GM18909 (cell line): Measurements from ENCODE around the gene FAS.
"Not testable (repeated sequence)": the region's sequence is repeated elsewhere in the genome, so short reads cannot be mapped to it uniquely, and the experiment has no call there.

ENCODE experiments used
- ATAC-seq: cut with Tn5 transposase; IDR thresholded peaks from one replicate; pipeline ENCODE4 v1.9.1; 2021; ENCODE audit warnings: mild to moderate bottlenecking; ENCODE audit not compliant: unreplicated experiment, poor library complexity

FAS gene

DNA sequence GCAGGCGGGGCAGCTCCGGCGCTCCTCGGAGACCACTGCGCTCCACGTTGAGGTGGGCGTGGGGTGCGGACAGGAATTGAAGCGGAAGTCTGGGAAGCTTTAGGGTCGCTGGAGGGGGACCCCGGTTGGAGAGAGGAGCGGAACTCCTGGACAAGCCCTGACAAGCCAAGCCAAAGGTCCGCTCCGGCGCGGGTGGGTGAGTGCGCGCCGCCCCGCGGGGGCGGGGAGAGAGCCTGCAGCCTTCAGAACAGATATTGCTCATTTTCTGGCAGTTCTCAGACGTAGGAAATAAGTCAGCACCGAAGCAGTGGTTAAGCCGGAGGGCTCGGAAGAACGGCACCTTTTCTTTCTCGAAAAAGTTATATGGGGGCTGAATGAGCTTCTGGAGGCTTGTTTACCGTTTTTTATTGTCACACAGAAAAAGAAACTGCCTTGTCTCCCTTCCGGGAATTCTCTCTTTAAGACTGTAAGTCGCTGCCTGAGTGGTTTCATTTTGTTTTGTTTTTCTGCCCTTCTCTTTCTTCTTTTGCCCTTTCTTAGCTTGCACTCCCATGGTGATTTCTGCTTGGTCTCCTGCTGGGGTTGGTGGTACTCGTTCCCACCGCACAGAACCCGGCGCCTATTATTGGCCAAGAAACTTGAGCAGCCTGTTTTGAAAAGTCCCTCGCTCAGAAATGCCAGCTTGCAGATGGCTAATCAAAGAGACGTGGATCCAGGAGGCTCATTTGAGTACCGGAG lies 732 bp downstream of the FAS start:
- ATAC-seq: peak; percentile 31

DNA sequence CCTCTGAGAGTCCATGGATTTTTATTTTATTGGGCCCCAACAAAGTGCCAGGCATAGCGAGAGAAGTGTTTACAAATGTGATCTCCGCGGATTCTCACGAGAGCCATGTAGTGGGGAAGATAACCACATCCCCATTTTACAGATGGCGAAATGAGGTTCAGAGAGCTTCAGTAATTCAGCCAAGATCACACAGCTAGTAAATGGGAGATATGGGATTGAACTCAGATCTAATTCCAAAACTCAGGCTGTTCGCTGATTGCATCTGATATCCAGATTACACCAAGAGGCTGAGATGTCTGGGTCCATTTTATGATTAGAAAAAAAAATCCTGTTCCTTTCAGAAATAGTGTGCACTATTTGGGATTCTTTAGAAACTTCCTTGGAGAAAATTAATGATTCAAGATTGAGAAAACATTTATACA lies 1.3 kb downstream of the FAS start:
- ATAC-seq: no peak

DNA sequence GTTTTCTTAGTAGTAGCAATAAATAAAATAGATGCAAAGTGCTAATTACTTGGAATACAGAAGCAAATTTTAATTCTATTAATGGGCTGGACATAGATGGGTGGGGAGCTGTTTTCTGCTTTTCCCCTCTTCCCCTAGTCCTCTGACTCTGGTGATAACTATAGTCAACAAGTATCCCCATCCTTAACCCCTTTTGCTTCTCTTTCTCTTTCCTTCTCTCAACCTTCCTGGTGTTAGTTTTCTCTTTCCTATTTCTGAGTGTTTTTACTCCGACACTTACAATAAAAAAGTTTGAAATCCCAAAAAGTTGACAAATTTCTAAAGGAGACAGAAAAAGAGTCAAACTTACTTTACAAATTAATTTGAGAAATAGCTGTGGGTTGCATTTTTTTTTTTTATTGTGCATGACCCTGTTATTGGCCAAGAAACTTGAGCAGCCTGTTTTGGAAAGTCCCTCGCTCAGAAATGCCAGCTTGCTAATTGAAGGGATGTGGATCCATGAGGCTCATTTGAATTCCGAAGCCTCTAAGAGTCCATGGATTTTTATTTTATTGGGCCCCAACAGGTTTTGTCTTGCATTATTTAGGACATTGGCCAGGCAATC lies 2.4 kb downstream of the FAS start:
- no peak for ATAC-seq

DNA sequence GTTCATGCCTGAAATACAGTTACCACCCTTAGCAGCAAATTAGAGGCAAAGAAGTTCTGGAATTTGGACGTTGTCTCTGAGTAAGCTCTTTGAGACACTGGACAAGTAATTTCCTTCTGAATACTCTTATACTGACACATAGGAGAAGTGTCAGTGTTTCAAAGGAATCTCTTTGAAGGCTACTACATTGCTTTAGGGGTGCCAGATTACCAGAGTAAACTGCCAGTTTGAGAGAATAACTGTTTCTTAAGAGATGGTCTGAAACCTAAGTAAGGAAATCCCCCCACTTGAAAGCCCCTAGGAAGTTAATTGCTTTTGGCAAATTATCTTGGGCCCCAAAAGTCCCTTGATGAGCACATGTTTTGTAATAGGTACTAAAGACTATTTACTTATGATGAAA lies 3.4 kb downstream of the FAS start:
- ATAC-seq: no peak

DNA sequence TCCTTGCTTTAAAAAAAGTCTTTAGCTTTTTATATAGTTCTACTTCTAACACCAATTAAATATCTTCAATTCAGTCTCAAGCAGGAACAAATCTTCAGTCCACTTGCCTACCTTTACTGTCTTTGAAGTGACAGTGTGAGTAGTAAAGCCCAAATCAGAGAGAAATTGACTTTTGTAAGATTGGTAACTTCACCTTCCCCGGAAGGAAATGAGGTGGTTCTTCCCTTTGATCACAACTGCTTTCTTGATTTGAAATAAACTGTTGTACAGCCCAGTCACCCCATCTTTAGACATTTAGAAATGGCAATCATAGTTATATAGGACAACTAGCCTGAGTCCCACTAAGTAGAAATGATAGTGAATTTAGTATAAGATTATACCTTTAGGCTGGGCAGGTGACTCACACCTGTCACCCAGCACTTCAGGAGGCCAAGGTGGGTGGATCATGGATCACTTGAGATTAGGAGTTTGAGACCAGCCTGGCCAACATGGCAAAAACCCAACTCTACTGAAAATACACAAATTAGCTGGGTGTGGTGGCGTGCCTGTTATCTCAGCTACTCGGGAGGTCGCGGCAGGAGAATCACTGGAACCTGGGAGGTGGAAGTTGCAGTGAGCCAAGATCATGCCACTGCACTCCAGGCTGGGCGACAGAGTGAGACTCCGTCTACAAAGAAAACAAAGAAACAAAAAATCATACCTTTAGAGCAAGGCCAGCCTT lies 4.7 kb downstream of the FAS start:
- ATAC-seq: no peak

DNA sequence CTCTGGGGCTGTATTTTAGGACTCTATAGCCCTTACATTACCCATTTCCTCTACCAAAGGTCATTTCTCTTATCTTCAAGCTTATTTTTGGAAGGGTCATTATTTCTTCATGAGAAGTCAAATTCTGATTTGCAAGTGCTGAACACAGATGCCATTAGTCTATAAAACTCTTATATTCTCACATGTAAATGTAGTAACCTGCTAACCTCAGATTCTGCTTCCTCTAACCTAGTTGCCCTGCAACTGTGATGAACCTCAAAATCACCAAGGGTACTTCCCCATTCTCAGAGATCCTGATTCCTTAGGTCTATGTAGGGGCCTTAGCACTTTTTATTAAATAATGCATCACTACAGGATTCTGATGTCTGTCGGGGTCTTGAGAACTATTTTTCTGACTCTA lies 6.3 kb downstream of the FAS start:
- ATAC-seq: peak; percentile 51

DNA sequence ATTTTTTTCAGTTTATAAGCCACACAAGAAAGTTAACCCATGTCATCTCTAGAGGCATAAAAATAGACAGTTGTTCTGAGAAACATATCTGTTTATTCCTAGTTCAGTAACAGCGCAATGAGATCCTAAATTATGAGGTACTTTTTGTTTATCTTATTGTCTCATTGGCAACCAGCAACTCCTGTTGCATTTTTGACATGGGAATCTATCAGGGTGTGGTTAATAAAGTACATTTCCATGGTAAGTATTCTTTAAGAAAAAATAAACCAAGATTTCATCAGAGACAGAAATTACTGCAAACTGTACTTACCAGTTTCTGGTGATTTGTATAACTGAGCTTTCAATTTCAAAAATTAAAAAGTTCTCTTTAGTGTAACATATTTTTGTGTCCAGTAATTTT lies 9.0 kb downstream of the FAS start:
- ATAC-seq: no peak

DNA sequence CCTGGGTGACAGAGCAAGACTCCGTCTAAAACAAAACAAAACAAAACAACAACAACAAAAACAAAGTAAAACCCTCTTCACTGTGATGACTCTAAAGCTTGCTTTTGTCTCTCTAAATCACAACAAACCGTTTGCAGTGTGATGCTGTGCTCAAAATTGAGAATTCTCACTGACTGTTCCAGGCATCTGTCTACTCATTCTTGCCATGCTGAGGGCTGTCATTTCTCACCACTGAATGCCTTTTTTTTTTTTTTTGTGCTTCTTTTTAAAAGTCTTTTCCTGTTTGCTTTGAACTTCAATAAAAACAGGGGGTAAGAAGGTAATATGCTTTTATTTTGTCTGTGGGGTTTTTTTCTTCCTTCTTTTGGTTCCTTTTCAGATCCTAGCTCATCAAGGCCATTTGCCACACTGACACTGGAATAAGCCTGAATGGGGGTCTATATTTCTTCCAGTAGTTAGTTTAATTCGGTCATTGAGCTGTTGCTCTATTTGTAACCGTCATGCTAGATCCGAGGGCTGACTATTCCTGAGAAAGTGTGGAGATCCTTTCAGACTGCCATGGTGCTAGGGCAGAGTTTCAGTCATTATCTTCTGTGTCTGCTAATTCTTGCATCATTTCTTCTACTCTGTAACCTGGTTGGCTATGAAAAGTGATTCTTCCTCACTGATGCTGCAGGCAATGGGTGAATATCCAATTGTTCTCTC lies 10.6 kb downstream of the FAS start:
- no peak for ATAC-seq

DNA sequence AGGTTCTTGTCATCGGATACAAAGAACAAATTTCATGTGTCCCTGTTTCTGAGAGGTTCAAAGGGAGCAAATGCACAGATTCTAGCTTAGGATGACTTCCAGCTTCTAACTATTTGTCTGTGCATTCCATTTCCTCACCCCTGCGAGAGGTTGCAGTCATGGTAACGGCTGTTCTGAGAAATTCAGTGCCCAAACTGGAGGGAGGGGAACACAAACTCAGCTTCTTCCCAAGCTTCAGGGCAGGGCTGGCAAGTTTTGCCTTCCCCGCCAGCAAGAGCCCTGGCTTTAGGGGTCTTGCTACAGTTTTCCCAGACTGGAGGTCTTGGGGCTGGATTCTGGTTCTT lies 11.1 kb downstream of the FAS start:
- no peak for ATAC-seq

DNA sequence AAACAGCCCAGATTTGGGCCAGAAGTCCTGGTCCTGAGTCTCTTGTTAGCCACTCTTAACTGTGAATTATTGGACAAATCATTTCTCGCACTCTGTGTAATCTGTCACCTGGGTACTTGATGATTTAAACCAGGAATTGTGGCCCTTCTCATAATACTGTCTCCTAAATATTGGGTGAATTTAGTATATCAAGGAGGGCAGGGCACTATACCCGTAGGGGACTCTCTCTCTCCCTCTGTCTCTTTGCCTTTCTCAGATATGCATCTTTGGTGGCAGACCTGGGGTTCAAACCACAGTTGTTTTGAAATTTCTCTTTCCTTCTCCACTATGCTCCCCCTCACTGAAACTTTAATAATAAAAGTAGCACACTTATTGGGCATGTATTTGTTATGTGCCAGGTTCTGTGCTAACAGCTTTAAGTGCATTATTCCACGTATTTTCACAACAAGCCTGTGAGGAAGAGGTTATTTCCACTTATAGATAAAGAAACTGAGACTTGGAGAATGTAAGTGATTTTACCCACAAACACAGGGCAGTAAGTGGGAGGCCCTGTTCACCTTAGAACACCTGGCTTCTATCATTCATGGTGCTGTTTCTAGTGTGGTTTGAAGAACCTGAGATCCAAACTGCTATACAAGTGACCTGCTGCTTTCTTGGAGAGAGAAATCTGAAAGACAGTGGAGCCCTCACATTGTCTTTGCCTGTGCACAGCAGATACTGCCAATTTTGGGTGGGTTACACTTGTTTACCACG lies 11.8 kb downstream of the FAS start:
- ATAC-seq: peak; percentile 51

DNA sequence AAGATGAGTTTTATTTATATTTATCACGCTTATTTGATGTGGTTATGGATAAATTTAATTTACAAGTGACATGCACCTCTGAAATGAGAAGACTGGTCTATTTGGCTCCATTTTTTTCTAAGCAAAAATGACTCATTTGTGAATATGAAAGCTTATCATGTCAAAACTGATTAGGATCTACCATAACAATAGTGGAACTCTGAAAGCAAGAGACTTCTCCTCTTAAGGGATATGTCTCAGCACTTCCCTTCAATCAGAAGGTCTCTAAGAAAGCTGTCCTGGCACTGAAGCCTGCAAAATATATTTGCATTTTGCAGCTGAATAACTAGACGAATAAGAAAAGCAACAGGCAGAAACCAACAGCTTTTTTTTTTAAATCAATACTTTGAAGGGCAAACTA lies 12.7 kb downstream of the FAS start:
- no peak for ATAC-seq

DNA sequence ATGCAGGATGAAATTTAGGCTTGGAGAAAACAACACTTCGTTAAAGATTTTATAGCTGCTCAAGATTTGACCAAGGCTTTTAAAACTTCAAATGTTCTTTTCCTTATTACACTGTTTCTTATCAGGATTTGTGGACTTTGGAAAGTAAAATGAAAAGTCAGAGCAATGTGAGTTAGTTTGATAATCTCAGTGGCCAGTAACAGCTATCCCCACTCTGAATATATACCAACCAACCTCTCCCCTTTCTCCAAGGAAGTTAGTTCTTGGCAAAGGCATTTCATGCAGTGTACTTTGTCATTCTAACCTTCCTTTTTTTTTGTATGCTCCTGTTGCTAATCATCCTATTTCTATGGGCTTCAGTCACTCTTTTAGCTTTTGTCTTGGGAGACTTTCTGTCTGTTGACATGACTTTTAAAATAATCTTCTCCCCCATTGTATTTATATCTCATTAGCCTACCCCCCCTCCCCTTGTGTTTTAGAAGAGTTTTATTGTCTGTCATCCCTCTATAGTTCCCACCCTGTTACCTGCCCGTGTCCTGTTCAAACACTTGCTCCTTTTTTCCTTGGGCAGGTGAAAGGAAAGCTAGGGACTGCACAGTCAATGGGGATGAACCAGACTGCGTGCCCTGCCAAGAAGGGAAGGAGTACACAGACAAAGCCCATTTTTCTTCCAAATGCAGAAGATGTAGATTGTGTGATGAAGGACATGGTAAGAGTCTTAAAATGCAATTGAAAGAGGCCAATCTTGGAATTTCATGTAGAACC lies 16.7 kb downstream of the FAS start:
- ATAC-seq: no peak

DNA sequence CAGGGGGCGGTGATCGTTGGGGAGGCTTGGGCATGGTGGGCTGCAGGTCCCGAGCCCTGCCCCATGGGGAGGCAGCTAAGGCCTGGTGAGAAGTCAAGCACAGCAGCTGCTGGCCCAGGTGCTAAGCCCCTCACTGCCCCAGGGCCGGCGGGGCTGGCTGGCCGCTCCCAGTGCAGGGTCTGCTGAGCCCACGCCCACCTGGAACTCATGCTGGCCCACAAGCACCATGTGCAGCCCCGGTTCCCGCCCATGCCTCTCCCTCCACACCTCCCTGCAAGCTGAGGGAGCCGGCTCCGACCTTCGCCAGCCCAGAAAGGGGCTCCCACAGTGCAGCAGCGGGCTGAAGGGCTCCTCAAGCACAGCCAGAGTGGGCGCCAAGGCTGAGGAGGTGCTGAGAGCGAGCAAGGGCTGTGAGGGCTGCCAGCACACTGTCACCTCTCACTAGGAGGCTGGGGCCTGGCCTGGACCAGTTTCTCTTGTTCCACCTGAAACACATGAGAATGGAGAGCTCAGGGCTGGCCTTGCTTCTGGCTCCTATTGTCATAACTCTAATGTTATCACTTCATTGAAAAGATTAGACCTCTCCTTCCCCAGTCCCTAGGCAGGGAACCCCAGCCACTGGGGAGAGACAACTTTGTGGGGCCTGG lies 28.2 kb downstream of the FAS start:
- ATAC-seq: not testable (repeated sequence)

DNA sequence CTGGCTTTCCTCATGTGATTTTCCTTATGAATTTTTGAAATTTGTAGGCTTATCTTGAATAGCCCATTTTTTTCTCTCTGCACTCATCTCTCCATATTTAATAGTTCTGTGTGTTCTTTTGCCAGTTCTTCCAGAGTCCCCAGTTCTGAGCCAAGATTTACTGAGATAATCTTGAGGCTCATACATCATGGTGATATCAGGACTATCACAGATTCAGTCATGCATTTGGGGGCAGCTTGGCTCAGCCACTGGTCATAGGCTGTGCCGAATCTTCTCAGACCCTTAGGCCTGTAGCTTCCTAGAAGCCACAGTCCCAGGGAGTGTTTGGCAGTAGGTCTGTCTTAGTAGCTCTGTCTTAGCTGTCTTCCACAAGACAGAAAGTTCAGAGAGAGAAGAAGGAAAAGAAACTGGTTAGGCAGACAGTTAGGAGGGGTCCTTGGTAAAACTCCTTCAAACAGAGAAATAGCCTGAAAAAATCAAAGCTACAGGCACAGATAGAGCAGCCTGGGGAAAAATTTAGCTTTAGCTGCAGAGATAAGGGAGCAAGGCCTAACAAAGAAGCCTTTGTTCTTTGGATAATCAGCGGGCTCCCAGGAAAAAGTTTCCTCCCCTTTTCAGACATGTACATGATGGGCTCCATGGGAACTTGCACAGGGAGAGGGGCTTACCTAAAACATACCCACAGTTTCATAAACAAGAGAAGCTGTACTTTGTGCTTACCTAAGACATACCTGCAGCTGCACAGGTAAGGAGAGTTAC lies 29.1 kb downstream of the FAS start:
- no peak for ATAC-seq

DNA sequence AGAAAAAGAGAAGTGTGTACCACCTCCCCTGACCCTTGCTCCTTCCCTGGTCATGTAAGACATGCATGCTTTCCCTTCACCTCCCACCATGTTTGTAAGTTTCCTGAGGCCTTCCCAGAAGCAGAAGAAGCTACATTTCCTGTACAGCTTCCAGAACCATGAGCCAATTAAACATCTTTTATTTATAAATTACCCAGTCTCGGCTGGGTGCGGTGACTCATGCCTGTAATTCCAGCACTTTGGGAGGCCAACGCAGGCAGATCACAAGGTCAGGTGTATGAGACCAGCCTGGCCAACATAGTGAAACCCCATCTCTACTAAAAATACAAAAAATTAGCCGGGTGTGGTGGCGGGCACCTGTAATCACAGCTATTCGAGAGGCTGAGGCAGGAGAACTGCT lies 30.9 kb downstream of the FAS start:
- ATAC-seq: not testable (repeated sequence)

DNA sequence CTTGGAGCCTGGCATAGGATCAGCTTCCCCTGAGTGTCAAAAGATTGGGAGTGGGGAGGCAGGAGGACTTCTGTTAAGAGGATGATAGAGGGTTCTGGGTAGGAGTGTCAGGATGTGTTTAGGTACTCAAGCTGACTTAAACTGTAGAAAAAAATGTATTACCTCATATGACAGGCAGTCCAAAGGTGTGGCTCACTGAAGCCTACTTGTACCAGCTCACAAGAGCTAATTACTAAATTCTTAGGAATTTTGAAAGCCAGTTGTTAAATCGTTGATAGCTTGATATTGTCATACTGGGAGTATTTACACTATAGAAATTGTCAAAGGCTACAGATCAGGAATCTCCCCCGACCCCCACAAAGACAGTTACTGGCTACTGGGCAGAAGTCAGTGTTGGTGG lies 32.1 kb downstream of the FAS start:
- ATAC-seq: no peak

DNA sequence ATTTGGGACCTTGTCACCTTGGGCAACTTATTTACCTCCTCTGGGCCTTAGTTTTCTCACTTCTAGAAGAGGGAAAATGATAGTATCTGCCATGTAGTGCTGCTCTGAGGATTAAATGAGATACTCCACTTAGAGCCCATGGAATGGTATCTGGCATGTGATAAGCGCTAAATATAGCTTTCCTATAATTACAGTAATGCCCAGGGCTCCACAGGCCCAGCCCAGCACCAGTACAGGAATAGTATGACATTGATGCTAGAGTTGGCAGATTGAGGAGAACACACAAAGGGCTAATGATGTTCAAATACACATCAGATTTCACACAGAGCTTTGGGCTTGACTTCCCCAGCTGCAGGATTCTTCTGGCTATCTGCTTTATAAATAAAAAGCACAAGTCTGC lies 34.9 kb downstream of the FAS start:
- ATAC-seq: no peak

DNA sequence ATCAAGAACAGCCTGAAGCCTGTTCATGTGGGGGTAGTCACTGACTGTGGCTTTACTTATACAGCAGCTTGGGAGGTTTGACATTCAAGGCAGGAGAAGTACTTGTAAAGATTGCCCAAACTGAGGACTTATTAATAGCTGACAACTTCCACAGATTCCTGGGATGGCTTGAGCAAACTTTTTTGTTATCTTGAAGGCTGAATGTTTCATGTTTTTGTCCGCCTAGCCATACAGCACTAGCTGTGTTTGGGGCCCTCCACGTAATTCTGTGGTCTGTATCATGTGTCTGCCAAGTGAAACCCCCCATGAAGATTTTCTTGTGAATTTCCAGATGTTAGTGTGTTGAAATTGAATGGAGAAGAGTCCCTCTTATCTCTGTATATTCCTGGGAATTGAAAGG lies 38.6 kb downstream of the FAS start:
- ATAC-seq: no peak
